ENCODE measurements around the gene SERPIND1. TPM values are rescaled to one million over a fixed set of nuclear protein-coding genes. Genes with fewer than 3 reads are reported as not detected.

Gene SERPIND1
- total and polyA plus RNA-seq, 2 experiments from 2014 or later: not detected

GRCh38 chr22:20792966-20793728 is 19.2 kb downstream of the SERPIND1 start (continued):
- TF ChIP-seq EZH2 (IDR thresholded peaks at IDR 0.05; ENCODE audit: low read depth, unreplicated experiment): no peak
- TF ChIP-seq ZNF114 (CRISPR knock-in tag; IDR thresholded peaks at IDR 0.05): no peak
- TF ChIP-seq JUNB (IDR thresholded peaks at IDR 0.05; ENCODE audit: unreplicated experiment): no peak
- no peak for TF ChIP-seq STAT1 (IDR thresholded peaks at IDR 0.05; ENCODE audit: unreplicated experiment)
- no peak for TF ChIP-seq REST (IDR thresholded peaks at IDR 0.05; ENCODE audit: unreplicated experiment)
- TF ChIP-seq ZNF331 (CRISPR knock-in tag; IDR thresholded peaks at IDR 0.05; ENCODE audit: low read depth): no peak
- TF ChIP-seq POLR2AphosphoS5 (IDR thresholded peaks at IDR 0.05; ENCODE audit: low read depth): no peak
- TF ChIP-seq EZH2phosphoT487 (IDR thresholded peaks at IDR 0.05; ENCODE audit: unreplicated experiment): no peak
- TF ChIP-seq CREB1 (CRISPR knock-in tag; IDR thresholded peaks at IDR 0.05; ENCODE audit: low read depth): no peak
- TF ChIP-seq CTCF (conservative IDR thresholded peaks at IDR 0.05; ENCODE audit: low read depth in 2 of 2): no peak

- TF ChIP-seq CREB1 (CRISPR knock-in tag; IDR thresholded peaks at IDR 0.05; ENCODE audit: low read depth) (no peak), STAT1 (IDR thresholded peaks at IDR 0.05; ENCODE audit: unreplicated experiment) (no peak), CTCF (conservative IDR thresholded peaks at IDR 0.05; ENCODE audit: low read depth in 2 of 2) (peak; percentile 10 to 22; a peak in 1 of 4 replicates)
- H3K9me2 ChIP-seq (ENCODE audit: insufficient read depth): no peaks in the 10 kb centered on the region
- Mint-ChIP-seq H3K9me3 (no peaks in the 10 kb centered on the region), H3K27me3 (ENCODE audit: insufficient read depth, low read depth, poor library complexity) (peaks cover 4% of the 10 kb centered on the region), H3K4me1 (no peaks in the 10 kb centered on the region), H3K27ac (peak overlapping the region; percentile 46; the same call in 1 of the 2 replicates), H3K4me3 (no peak overlapping the region), H3K36me3 (ENCODE audit: low read depth) (peaks cover 4% of the 10 kb centered on the region; the same call in 2 of the 3 replicates)
- no peaks in the 10 kb centered on the region for H3K79me2 ChIP-seq (replicated peaks; ENCODE audit: insufficient read depth)
- no peak overlapping the region for H3K4me3 ChIP-seq
- no peak overlapping the region for H3K4me2 ChIP-seq
- no peaks in the 10 kb centered on the region for H3K36me3 ChIP-seq (ENCODE audit: insufficient read depth)
- no peaks in the 10 kb centered on the region for H3F3A ChIP-seq (replicated peaks; ENCODE audit: low read depth)
- DNase-seq (ENCODE audit: low spot score): peak; percentile 32
- ATAC-seq: peak; percentile 58
- no peak overlapping the region for H3K27ac ChIP-seq (ENCODE audit: low read depth)
- no peak overlapping the region for H2AFZ ChIP-seq
- no peaks in the 10 kb centered on the region for H3K27me3 ChIP-seq (ENCODE audit: insufficient read depth)
- H3K4me1 ChIP-seq (ENCODE audit: insufficient read depth): no peaks in the 10 kb centered on the region
- H4K20me1 ChIP-seq (replicated peaks; ENCODE audit: insufficient read depth): 0 out of 2 replicates have a peak, but pooled peaks cover 6% of the 10 kb centered on the region
These were observed 20.1 kb downstream of the SERPIND1 start for GRCh38 chr22:20793748-20794649.

Measured in GM23338 (cell line).